GM12874 (cell line): ENCODE results near the gene MGME1.

Experiments
- TF ChIP-seq, protein P1 (sequence below): IDR thresholded peaks from 2 replicates; pipeline ENCODE4 v1.5.1; 2011; ENCODE audit warnings: low read depth, mild to moderate bottlenecking, control low read depth, low read length, moderate library complexity; ENCODE audit not compliant: insufficient read depth

Gene MGME1

DNA sequence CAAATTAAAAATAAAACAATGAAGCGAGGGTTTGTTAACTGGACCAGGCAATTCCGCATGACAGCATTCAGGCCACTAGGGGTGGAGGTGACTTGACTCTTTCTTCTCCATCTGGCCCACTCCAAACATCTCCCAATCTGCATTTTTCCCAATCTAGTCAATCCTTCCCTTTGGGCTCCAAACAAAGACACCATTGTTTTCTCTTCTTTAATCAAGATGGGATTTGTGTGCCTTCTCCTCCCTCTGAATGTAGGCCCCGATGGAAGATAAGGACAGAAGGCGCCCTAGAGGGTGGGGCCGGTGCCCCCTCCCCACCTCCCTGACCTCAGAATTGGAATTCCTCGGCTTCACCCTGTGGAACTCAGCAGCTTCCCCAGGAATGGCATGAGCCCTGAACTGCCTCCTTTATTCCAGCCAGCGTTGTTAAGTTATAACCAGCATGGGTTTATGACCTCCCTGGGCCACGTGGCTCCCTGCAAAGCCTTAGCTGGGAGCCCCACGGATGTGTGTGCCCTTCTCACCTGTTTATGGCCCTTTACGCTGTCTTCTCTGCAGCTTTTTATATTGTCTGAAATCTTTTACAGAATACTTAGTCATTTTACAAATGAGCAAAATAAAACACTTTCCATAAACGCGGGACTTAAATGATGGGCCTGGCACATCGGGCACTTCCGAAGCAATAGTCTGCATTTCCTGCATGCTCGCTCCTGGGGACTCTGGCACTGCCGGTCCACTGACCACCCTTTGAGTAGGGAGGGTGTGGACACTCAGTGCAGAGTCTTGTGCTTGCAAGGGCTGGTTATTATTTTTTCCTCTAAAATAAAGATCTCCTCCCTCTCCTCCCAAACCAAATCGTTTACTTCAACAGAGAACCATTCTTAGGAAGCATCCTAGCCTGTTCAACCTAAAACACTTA is 64.4 kb downstream of the MGME1 start:
- TF ChIP-seq, protein P1, sequence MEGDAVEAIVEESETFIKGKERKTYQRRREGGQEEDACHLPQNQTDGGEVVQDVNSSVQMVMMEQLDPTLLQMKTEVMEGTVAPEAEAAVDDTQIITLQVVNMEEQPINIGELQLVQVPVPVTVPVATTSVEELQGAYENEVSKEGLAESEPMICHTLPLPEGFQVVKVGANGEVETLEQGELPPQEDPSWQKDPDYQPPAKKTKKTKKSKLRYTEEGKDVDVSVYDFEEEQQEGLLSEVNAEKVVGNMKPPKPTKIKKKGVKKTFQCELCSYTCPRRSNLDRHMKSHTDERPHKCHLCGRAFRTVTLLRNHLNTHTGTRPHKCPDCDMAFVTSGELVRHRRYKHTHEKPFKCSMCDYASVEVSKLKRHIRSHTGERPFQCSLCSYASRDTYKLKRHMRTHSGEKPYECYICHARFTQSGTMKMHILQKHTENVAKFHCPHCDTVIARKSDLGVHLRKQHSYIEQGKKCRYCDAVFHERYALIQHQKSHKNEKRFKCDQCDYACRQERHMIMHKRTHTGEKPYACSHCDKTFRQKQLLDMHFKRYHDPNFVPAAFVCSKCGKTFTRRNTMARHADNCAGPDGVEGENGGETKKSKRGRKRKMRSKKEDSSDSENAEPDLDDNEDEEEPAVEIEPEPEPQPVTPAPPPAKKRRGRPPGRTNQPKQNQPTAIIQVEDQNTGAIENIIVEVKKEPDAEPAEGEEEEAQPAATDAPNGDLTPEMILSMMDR, result no peak

DNA sequence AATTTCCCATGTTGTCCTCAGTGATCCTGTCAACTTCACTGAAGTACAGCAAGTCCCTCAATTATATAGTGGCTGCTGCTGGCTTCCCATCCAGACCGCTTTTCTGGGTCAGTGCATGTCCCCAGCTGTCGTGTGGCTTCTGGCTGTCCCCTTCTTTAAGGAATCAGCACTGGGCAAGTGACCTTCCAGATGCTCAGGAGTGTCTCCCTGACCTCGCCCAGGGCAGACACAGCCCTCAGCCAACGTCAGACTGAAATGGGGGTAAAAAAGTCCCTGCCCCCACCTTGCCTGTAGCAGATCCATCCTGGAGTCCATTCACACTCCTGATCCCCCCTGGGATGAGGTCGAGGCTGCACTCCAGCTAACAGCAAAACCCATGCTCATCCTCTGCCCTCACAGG is 65.2 kb downstream of the MGME1 start:
- TF ChIP-seq, protein P1, result no peak

DNA sequence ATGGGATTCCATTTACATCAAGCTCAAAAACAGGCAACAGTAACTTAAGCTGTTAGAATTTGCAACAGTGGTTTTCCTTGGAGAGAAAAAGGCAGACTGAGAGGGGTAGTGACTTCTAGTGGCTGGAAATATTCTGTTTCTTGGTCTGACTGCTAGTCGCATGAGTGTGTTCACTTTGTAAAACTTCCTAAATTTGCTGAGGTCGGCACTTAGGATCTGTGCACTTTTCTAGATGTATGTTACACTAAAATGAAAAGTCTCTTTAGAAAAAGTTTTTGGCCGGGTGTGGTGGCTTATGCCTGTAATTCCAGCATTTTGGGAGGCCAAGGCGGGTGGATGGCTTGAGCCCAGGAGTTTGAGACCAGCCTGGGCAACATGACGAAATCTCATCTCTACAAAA is 70.2 kb downstream of the MGME1 start:
- TF ChIP-seq, protein P1, result no peak
